ENCODE data around the gene CCL19. TPM values are rescaled to one million over a fixed set of nuclear protein-coding genes. Genes with fewer than 3 reads are reported as not detected.

The CCL19 gene
- total and polyA plus RNA-seq, 5 donors from 2014 or later = not detected

Other genes starting within 250 kb of the CCL19 start
- gene FAM219A, start 232.7 kb downstream of the CCL19 start, total RNA-seq = 16.9 TPM
- gene FAM219A, start 232.7 kb downstream of the CCL19 start, polyA plus RNA-seq = 1 to 10 TPM in 2 of 4 donors, under 1 TPM in 2; 0.70 to 1.3 (median 0.97) TPM
- not detected for gene DNAI1, start 232.5 kb downstream of the CCL19 start, total RNA-seq
- not detected for gene DNAI1, start 232.5 kb downstream of the CCL19 start, polyA plus RNA-seq
- gene ENHO, start 168.3 kb downstream of the CCL19 start, total RNA-seq = 0.37 TPM
- under 1 TPM in 1 of 4 donors, not detected in 3; 0.16 TPM for gene ENHO, start 168.3 kb downstream of the CCL19 start, polyA plus RNA-seq
- gene CNTFR, start 101.6 kb downstream of the CCL19 start, total RNA-seq = not detected
- not detected for gene CNTFR, start 101.6 kb downstream of the CCL19 start, polyA plus RNA-seq
- 6.7 TPM for gene RPP25L, start 79.2 kb downstream of the CCL19 start, total RNA-seq
- gene RPP25L, start 79.2 kb downstream of the CCL19 start, polyA plus RNA-seq = 10 to 100 TPM; 63.4 to 80.0 (median 68.5) TPM
- 80.4 TPM for gene DCTN3, start 70.8 kb downstream of the CCL19 start, total RNA-seq
- 100 to 1,000 TPM; 152 to 202 (median 171) TPM for gene DCTN3, start 70.8 kb downstream of the CCL19 start, polyA plus RNA-seq
- gene ARID3C, start 62.2 kb downstream of the CCL19 start, total RNA-seq = not detected
- gene ARID3C, start 62.2 kb downstream of the CCL19 start, polyA plus RNA-seq = not detected
- gene SIGMAR1, start 53.5 kb downstream of the CCL19 start, total RNA-seq = 34.1 TPM
- 100 to 1,000 TPM; 107 to 130 (median 119) TPM for gene SIGMAR1, start 53.5 kb downstream of the CCL19 start, polyA plus RNA-seq
- 222 TPM for gene GALT, start 44.6 kb downstream of the CCL19 start, total RNA-seq
- 10 to 100 TPM; 56.1 to 67.0 (median 60.1) TPM for gene GALT, start 44.6 kb downstream of the CCL19 start, polyA plus RNA-seq
- 228 TPM for gene IL11RA, start 39.1 kb downstream of the CCL19 start, total RNA-seq
- 10 to 100 TPM in 2 of 4 donors, 1 to 10 TPM in 2; 7.3 to 12.3 (median 9.6) TPM for gene IL11RA, start 39.1 kb downstream of the CCL19 start, polyA plus RNA-seq
- not detected for gene CCL27, start 28.6 kb downstream of the CCL19 start, total RNA-seq
- gene CCL27, start 28.6 kb downstream of the CCL19 start, polyA plus RNA-seq = under 1 TPM in 1 of 4 donors, not detected in 3; 0.28 TPM
- not detected for gene CCL21, start 18.9 kb upstream of the CCL19 start, total RNA-seq
- not detected for gene CCL21, start 18.9 kb upstream of the CCL19 start, polyA plus RNA-seq